D721Med (cell line): ENCODE measurements around the gene STIM2.

ENCODE experiments used
- DNase-seq: peaks from one replicate; pipeline ENCODE4 v3.0.0; 2011; ENCODE audit warnings: low spot score; ENCODE audit not compliant: insufficient read length
- FAIRE-seq: peaks from 2 replicates; lab custom pipeline; 2011; peaks lifted over from hg19 to GRCh38; lab: Jason Lieb, UNC
- TF ChIP-seq, protein P1 (sequence below): IDR thresholded peaks from 2 replicates; pipeline ENCODE4 v1.5.1; 2012; ENCODE audit warnings: mild to moderate bottlenecking, control low read depth; ENCODE audit not compliant: insufficient read depth; ENCODE audit errors: missing control alignments

Gene STIM2

DNA sequence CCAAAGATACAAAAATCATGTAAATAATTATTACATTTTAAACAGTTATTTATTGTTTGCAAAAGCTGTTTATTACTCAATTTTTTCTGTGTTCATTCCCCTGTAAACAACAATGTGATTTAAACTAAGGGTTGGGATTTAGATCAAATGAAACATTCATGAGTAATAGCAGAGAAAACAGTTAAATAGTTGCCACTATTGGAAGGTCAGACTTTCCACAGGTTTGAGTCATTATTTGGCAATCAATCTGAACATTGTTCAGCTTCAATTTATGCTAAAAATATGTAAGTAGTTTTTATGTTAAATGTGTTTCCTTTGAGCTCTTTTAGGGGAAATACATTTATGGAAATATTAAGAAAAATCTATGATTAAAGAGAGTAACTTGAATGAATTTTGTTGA lies 144.9 kb downstream of the STIM2 start:
- peak; percentile 84 for FAIRE-seq
- DNase-seq, result no peak
- TF ChIP-seq, protein P1, sequence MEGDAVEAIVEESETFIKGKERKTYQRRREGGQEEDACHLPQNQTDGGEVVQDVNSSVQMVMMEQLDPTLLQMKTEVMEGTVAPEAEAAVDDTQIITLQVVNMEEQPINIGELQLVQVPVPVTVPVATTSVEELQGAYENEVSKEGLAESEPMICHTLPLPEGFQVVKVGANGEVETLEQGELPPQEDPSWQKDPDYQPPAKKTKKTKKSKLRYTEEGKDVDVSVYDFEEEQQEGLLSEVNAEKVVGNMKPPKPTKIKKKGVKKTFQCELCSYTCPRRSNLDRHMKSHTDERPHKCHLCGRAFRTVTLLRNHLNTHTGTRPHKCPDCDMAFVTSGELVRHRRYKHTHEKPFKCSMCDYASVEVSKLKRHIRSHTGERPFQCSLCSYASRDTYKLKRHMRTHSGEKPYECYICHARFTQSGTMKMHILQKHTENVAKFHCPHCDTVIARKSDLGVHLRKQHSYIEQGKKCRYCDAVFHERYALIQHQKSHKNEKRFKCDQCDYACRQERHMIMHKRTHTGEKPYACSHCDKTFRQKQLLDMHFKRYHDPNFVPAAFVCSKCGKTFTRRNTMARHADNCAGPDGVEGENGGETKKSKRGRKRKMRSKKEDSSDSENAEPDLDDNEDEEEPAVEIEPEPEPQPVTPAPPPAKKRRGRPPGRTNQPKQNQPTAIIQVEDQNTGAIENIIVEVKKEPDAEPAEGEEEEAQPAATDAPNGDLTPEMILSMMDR, result no peak

DNA sequence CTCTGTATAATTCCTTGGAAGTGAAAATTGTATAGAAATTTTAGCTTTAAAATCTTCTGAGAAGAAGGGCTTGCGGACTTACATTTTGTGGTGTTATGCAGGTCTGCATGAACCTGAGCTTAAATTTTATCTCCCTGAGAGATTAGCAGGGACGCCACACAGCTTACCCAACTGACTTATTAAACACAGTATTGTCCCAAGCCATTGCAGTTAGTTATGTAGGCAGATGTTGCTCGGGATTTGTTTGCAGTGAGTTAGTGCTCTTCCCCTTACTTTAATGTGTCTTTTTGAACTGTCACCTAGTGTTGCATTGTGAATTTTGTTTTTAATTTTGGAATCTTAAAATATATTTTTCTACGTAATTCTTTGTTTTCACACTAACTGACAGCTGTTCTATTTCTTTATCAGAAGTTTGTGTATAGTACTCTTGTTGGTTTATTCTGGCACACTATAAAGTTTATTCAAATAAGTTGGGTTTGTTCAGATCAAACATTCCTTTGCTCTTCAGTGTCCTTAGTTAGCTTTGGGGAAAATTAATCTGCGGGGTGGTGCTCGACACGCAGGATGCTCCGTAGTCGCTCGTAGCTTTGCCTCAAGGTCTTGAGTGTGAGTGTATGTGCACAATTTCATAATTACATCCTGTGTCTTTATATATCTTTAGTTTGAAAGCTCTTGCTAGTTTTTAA lies 145.4 kb downstream of the STIM2 start:
- FAIRE-seq (peak; percentile 89), DNase-seq (no peak)
- TF ChIP-seq, protein P1, result no peak

DNA sequence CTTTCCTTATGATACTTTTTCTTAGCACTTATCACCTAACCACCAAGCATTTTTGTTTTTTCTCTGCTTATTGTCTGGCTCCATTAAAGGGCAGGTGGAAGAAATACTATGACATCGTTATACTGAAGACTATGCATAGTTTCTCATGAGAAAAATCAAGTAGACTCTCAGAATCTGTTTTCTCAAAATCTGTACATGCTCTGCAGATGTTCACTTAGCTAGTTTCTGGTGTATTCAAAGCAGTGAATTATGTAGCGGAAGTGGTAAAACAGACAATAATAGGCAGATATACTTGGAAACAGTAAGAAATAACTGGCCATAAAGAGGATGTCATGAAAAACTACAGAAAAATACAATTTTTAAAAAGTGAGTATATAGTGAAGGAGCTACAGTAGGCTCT lies 146.0 kb downstream of the STIM2 start:
- no peak for DNase-seq
- no peak for FAIRE-seq
- TF ChIP-seq, protein P1, result no peak

DNA sequence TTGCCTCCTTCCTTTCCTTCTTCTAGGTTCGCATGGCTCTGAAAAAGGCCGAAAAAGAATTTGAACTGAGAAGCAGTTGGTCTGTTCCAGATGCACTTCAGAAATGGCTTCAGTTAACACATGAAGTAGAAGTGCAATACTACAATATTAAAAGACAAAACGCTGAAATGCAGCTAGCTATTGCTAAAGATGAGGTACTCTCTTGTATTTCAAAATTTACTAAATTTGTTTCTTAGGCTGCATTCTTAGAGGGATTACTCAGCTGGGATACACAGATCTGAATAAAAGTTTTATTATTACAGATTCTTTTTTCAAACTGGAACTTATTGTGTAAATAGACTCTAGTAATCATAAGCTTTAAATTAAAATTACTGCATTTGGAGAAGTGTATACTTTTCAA lies 146.9 kb downstream of the STIM2 start:
- no peak for DNase-seq
- TF ChIP-seq, protein P1, result no peak
- no peak for FAIRE-seq

DNA sequence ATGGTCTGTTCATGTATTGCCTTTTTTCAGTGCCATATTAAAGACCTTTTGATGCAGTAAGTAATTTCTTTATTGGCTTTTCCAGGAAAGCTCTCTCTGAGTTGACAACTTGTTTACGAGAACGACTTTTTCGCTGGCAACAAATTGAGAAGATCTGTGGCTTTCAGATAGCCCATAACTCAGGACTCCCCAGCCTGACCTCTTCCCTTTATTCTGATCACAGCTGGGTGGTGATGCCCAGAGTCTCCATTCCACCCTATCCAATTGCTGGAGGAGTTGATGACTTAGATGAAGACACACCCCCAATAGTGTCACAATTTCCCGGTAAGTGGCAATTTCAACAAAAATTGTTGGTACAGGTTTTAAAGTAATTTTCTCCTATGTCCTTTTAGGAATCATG lies 148.0 kb downstream of the STIM2 start:
- FAIRE-seq (no peak), DNase-seq (no peak)
- TF ChIP-seq, protein P1, result no peak

DNA sequence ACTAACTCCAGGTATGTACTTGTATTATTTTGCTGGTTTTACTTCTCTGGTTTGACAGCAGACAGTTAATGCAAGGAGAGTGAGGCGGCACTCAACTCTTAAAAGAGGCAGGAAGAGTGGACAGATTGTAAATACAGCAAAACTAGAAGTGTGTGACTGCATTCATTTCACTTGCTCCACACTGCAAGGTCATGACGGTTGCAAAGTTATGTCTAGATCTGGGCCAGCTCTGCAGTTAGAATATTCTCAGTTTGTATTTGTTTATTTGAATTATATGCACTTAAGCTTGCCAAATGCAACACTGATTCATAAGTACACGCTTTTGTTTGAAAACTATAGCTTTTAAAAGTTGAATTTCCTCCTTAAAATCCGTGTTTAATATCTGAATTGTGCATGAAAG lies 148.9 kb downstream of the STIM2 start:
- TF ChIP-seq, protein P1, result no peak
- no peak for DNase-seq
- no peak for FAIRE-seq

DNA sequence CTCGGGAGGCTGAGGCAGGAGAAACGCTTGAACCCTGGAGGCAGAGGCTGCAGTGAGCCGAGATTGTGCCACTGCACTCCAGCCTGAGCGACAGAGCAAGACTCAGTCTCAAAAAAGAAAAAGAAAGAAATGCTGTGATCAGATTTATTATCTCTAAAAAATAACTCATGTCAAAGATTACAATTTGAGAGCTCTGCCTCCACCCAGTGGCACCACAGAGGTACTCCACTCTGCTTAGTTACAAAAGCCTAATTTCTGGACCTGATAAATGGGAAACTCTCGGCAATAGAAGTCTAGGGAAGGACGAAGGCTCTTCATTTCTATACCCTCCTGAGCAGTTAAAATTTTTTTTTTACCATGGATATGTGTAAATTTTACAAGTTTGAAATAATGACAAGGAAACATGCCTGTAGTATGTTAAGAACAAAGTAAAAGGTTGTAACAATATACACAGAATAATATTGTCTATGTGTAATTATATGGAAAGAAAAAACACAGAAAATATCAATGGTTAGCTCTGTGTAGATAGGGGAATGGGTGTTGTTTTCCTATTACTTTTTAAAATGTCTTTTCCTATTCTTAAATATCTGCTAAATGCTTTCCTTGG lies 149.8 kb downstream of the STIM2 start:
- FAIRE-seq, result peak; percentile 75
- DNase-seq, result no peak
- TF ChIP-seq, protein P1, result peak; percentile 90
